HepG2 (cell line): ENCODE measurements around the gene RPP21. TPM values are rescaled to one million over a fixed set of nuclear protein-coding genes. Genes with fewer than 3 reads are reported as not detected.

ENCODE experiments used
- FLYWCH1 ChIP-seq: sonication (generic); formaldehyde crosslinking; IDR thresholded peaks from 2 replicates; pipeline ENCODE4 v1.8.1; 2023; ENCODE audit warnings: mild to moderate bottlenecking, missing genetic modification reagents
- FOXC1 ChIP-seq: sonication (generic); formaldehyde crosslinking; IDR thresholded peaks from 2 replicates; pipeline ENCODE4 v1.8.0; 2022; ENCODE audit warnings: mild to moderate bottlenecking, missing genetic modification reagents, borderline replicate concordance
- FOXO1 ChIP-seq: sonication (generic); formaldehyde crosslinking; IDR thresholded peaks from 2 replicates; pipeline ENCODE4 v1.4.0; 2020; ENCODE audit warnings: missing genetic modification reagents
- HNRNPL ChIP-seq: fragments of 200-400 bp; formaldehyde crosslinking; IDR thresholded peaks from 2 replicates; pipeline ENCODE4 v1.6.1; 2017; ENCODE audit warnings: mild to moderate bottlenecking, low read depth, low read length
- MXD4 ChIP-seq: IDR thresholded peaks from 2 replicates; pipeline ENCODE4 v1.6.1; 2016; ENCODE audit warnings: mild to moderate bottlenecking, missing biosample characterization, missing genetic modification reagents
- NFIB ChIP-seq: sonication (generic); formaldehyde crosslinking; IDR thresholded peaks from 2 replicates; pipeline ENCODE4 v1.9.0; 2021; ENCODE audit warnings: missing genetic modification reagents, mild to moderate bottlenecking, borderline replicate concordance
- POLR2AphosphoS5 ChIP-seq: IDR thresholded peaks from 2 replicates; pipeline ENCODE4 v1.6.1; 2012; ENCODE audit warnings: low read depth, low read length
- PPARG ChIP-seq: conservative IDR thresholded peaks from 2 replicates; pipeline ENCODE4 v1.6.1; 2016; ENCODE audit warnings: missing biosample characterization, missing genetic modification reagents
- SKI ChIP-seq: fragments of 450-650 bp; IDR thresholded peaks from one replicate; pipeline ENCODE4 v1.6.1; 2018; ENCODE audit warnings: mild to moderate bottlenecking; ENCODE audit not compliant: partially characterized antibody
- TGIF2 ChIP-seq: IDR thresholded peaks from 2 replicates; pipeline ENCODE4 v1.6.1; 2016; ENCODE audit warnings: control low read depth, missing compliant biosample characterization
- THYN1 ChIP-seq: sonication (generic); formaldehyde crosslinking; IDR thresholded peaks from 2 replicates; pipeline ENCODE4 v1.8.1; 2023; ENCODE audit warnings: low read depth, mild to moderate bottlenecking, moderate library complexity, missing genetic modification reagents, borderline replicate concordance
- ZBTB42 ChIP-seq: sonication (generic); formaldehyde crosslinking; IDR thresholded peaks from 2 replicates; pipeline ENCODE4 v1.5.0; 2020; ENCODE audit warnings: mild to moderate bottlenecking, missing genetic modification reagents
- ZNF589 ChIP-seq: sonication (generic); formaldehyde crosslinking; conservative IDR thresholded peaks from 2 replicates; pipeline ENCODE4 v1.8.0; 2022; ENCODE audit warnings: mild to moderate bottlenecking, moderate library complexity, missing genetic modification reagents
- ZNF879 ChIP-seq: sonication (generic); formaldehyde crosslinking; IDR thresholded peaks from 2 replicates; pipeline ENCODE4 v1.8.1; 2023; ENCODE audit warnings: missing genetic modification reagents
- polyA plus RNA-seq, 8 experiments: library from polyadenylated mRNA; depleted of rRNA in 3 of 8; stranded (reverse) in 7 of 8; unstranded in 1 of 8; fragments of >200 nt; fragmentation: Illumina TruSeq in 4 of 8; extraction: Trizol in 4 of 8; gene quantifications; 2 replicates each; pipeline versions ENCODE4 v1.2.1 to v1.2.3, GENCODE V29; 2011 to 2016; ENCODE audit warnings: low read depth in 4 of 8, missing spikeins in 1 of 8, mixed read lengths in 1 of 8; ENCODE audit not compliant: insufficient read depth in 1 of 8
- total RNA-seq, 5 experiments: library from RNA; depleted of rRNA; stranded (reverse); fragments of >200 nt; fragmentation: Illumina TruSeq; extraction: Trizol; gene quantifications; 2 replicates each; pipeline ENCODE4 v1.2.3, GENCODE V29; 2016; ENCODE audit warnings: low read depth in 1 of 5
- TF ChIP-seq, protein P1 (sequence below): sonication (generic); formaldehyde crosslinking; IDR thresholded peaks from 2 replicates; pipeline ENCODE4 v1.4.0; 2020; ENCODE audit warnings: missing genetic modification reagents
- TF ChIP-seq, protein P2 (sequence below): sonication (generic); formaldehyde crosslinking; IDR thresholded peaks from 2 replicates; pipeline ENCODE4 v1.4.0; 2020; ENCODE audit warnings: missing genetic modification reagents
- TF ChIP-seq, protein P3 (sequence below): sonication (generic); formaldehyde crosslinking; IDR thresholded peaks from 2 replicates; pipeline ENCODE4 v1.4.0; 2020; ENCODE audit warnings: mild to moderate bottlenecking, missing genetic modification reagents
- TF ChIP-seq, protein P4 (sequence below): sonication (generic); formaldehyde crosslinking; IDR thresholded peaks from 2 replicates; pipeline ENCODE4 v1.4.0; 2020; ENCODE audit warnings: missing genetic modification reagents
- TF ChIP-seq, protein P5 (sequence below): sonication (generic); formaldehyde crosslinking; IDR thresholded peaks from 2 replicates; pipeline ENCODE4 v1.5.0; 2020; ENCODE audit warnings: missing genetic modification reagents
- TF ChIP-seq, protein P6 (sequence below), 2 experiments: sonication (generic) in 1 of 2; formaldehyde crosslinking in 1 of 2; IDR thresholded peaks; 2 replicates each; pipeline versions ENCODE4 v1.5.1 to v1.6.1; 2011 to 2020; ENCODE audit warnings: borderline replicate concordance in 1 of 2, low read depth in 1 of 2, low read length in 1 of 2, mild to moderate bottlenecking in 1 of 2, missing genetic modification reagents in 1 of 2, moderate library complexity in 1 of 2

The RPP21 gene
- total and polyA plus RNA-seq, 2 of the 13 experiments (the other 11 are each of a cell fraction or from before 2014, with no cell fraction given), result 53.1 to 72.3 TPM

DNA sequence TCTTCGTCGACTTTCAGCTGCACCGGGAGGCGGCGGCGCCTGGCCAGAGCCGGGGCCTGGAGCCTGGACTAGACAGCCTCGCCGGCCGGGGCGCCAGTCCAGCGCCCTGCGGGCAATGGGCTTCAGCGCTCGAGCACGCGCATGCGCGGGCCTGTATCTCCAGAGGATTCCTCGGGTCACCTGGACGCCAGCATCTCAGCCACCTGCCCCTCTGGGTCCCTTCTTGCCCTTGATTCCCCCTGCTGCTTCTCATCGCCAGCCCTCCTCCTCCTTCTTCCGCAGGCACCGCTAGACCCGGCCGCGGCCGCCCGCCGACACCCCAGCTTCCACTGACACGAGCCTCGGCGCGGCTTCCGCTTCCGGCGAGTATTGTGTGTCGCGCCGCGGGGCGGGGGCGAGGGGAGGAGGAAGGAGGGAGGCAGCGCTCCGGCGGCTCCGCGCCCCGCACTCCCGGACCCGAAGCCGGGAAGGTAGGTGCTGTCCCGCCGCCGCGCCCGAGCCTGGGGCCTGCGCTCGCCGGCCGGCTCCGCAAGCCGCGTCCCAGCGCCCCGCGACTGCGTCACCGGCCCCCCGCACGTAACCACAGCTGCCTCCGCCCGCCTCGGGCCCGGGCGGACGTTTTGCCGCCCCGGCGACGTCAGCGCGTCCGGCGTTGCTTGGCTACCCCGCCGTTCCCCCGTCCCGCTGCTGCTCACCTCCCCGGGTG lies 18.3 kb upstream of the RPP21 start, which contains the start of gene TRIM39 (continued):
- TF ChIP-seq, protein P1, sequence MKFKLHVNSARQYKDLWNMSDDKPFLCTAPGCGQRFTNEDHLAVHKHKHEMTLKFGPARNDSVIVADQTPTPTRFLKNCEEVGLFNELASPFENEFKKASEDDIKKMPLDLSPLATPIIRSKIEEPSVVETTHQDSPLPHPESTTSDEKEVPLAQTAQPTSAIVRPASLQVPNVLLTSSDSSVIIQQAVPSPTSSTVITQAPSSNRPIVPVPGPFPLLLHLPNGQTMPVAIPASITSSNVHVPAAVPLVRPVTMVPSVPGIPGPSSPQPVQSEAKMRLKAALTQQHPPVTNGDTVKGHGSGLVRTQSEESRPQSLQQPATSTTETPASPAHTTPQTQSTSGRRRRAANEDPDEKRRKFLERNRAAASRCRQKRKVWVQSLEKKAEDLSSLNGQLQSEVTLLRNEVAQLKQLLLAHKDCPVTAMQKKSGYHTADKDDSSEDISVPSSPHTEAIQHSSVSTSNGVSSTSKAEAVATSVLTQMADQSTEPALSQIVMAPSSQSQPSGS (CRISPR knock-in tag), result no peak; the same call in 1 of the 2 replicates
- TF ChIP-seq TGIF2 (peak; percentile 83), PPARG (CRISPR knock-in tag) (no peak), SKI (peak; percentile 37), FOXC1 (no peak), ZNF879 (CRISPR knock-in tag) (0 out of 2 replicates have a peak, but pooled peaks have one; percentile 56), ZNF589 (0 out of 2 replicates have a peak, but pooled peaks have one; percentile 13), FOXO1 (CRISPR knock-in tag) (no peak), FLYWCH1 (no peak), POLR2AphosphoS5 (peak; percentile 71; the same call in 1 of the 2 replicates), THYN1 (no peak), MXD4 (CRISPR knock-in tag) (no peak; the same call in 1 of the 2 replicates), ZBTB42 (CRISPR knock-in tag) (peak; percentile 14; the same call in 1 of the 2 replicates), HNRNPL (peak; percentile 46; the same call in 1 of the 2 replicates), NFIB (no peak)
- TF ChIP-seq, protein P2, sequence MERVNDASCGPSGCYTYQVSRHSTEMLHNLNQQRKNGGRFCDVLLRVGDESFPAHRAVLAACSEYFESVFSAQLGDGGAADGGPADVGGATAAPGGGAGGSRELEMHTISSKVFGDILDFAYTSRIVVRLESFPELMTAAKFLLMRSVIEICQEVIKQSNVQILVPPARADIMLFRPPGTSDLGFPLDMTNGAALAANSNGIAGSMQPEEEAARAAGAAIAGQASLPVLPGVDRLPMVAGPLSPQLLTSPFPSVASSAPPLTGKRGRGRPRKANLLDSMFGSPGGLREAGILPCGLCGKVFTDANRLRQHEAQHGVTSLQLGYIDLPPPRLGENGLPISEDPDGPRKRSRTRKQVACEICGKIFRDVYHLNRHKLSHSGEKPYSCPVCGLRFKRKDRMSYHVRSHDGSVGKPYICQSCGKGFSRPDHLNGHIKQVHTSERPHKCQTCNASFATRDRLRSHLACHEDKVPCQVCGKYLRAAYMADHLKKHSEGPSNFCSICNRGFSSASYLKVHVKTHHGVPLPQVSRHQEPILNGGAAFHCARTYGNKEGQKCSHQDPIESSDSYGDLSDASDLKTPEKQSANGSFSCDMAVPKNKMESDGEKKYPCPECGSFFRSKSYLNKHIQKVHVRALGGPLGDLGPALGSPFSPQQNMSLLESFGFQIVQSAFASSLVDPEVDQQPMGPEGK (CRISPR knock-in tag), result peak; percentile 61; the same call in 1 of the 2 replicates
- TF ChIP-seq, protein P3, sequence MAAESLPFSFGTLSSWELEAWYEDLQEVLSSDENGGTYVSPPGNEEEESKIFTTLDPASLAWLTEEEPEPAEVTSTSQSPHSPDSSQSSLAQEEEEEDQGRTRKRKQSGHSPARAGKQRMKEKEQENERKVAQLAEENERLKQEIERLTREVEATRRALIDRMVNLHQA (CRISPR knock-in tag), result no peak
- TF ChIP-seq, protein P4, sequence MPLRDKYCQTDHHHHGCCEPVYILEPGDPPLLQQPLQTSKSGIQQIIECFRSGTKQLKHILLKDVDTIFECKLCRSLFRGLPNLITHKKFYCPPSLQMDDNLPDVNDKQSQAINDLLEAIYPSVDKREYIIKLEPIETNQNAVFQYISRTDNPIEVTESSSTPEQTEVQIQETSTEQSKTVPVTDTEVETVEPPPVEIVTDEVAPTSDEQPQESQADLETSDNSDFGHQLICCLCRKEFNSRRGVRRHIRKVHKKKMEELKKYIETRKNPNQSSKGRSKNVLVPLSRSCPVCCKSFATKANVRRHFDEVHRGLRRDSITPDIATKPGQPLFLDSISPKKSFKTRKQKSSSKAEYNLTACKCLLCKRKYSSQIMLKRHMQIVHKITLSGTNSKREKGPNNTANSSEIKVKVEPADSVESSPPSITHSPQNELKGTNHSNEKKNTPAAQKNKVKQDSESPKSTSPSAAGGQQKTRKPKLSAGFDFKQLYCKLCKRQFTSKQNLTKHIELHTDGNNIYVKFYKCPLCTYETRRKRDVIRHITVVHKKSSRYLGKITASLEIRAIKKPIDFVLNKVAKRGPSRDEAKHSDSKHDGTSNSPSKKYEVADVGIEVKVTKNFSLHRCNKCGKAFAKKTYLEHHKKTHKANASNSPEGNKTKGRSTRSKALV, result no peak
- TF ChIP-seq, protein P5, sequence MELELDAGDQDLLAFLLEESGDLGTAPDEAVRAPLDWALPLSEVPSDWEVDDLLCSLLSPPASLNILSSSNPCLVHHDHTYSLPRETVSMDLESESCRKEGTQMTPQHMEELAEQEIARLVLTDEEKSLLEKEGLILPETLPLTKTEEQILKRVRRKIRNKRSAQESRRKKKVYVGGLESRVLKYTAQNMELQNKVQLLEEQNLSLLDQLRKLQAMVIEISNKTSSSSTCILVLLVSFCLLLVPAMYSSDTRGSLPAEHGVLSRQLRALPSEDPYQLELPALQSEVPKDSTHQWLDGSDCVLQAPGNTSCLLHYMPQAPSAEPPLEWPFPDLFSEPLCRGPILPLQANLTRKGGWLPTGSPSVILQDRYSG, result peak; percentile 77; the same call in 1 of the 2 replicates
- TF ChIP-seq, protein P6, sequence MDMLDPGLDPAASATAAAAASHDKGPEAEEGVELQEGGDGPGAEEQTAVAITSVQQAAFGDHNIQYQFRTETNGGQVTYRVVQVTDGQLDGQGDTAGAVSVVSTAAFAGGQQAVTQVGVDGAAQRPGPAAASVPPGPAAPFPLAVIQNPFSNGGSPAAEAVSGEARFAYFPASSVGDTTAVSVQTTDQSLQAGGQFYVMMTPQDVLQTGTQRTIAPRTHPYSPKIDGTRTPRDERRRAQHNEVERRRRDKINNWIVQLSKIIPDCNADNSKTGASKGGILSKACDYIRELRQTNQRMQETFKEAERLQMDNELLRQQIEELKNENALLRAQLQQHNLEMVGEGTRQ (IDR thresholded peaks at IDR 0.05; ENCODE audit: low read depth, low read length), result no peak
- TF ChIP-seq, protein P6 (CRISPR knock-in tag; IDR thresholded peaks at IDR 0.05; ENCODE audit: borderline replicate concordance), result peak; percentile 16; the same call in 1 of the 2 replicates
